AG09309 (cell line): Measurements from ENCODE around the gene MYO16.

Experiments
- DNase-seq: peaks from one replicate; pipeline ENCODE4 v3.0.0-alpha.2; 2010; ENCODE audit warnings: low read depth
- H3K4me3 ChIP-seq: 2 replicates; pipeline ENCODE4 v1.5.1; 2011; ENCODE audit warnings: mild to moderate bottlenecking, low read depth, low read length, moderate library complexity; ENCODE audit not compliant: control insufficient read depth
- TF ChIP-seq, protein P1 (sequence below): IDR thresholded peaks from 2 replicates; pipeline ENCODE4 v1.5.1; 2011; ENCODE audit warnings: mild to moderate bottlenecking, low read depth, low read length, inconsistent platforms; ENCODE audit not compliant: insufficient read depth, control insufficient read depth; ENCODE audit errors: missing control alignments

MYO16 gene

DNA sequence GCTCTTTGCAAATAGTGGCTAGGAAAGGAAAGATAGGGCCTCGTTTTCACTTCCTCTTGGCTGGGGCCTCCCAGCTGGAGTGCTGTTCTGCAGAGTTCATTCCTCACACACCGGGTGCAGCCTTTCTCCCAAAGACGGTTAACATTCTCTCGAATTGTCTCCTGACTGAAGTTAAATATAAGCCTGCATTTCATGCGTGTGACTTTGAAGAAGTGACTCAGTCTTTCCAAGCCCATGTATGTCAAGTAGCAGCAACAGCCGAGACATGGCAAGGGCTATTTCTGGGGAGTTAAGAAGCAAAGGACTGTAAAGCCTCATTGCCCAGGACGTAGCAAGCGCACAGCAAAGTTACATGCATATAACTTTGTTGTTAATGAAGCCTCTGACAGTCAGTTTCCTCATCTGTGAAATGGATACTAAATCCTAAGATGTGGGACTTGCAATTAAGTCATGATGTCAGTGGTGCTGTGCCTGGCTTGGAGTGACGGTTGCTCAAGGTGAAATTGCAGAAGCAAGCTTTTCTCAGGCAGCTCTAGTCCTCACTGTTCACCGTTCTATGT, 502.4 kb downstream of the MYO16 start:
- TF ChIP-seq, protein P1, sequence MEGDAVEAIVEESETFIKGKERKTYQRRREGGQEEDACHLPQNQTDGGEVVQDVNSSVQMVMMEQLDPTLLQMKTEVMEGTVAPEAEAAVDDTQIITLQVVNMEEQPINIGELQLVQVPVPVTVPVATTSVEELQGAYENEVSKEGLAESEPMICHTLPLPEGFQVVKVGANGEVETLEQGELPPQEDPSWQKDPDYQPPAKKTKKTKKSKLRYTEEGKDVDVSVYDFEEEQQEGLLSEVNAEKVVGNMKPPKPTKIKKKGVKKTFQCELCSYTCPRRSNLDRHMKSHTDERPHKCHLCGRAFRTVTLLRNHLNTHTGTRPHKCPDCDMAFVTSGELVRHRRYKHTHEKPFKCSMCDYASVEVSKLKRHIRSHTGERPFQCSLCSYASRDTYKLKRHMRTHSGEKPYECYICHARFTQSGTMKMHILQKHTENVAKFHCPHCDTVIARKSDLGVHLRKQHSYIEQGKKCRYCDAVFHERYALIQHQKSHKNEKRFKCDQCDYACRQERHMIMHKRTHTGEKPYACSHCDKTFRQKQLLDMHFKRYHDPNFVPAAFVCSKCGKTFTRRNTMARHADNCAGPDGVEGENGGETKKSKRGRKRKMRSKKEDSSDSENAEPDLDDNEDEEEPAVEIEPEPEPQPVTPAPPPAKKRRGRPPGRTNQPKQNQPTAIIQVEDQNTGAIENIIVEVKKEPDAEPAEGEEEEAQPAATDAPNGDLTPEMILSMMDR = no peak

GRCh38 chr13:109135018-109135417, 505.6 kb downstream of the MYO16 start:
- no peak for DNase-seq
- no peak overlapping the region for H3K4me3 ChIP-seq
- TF ChIP-seq, protein P1 = peak; percentile 21

More for the DNA sequence above, 502.4 kb downstream of the MYO16 start:
- DNase-seq = peak; percentile 10
- no peak overlapping the region for H3K4me3 ChIP-seq

DNA sequence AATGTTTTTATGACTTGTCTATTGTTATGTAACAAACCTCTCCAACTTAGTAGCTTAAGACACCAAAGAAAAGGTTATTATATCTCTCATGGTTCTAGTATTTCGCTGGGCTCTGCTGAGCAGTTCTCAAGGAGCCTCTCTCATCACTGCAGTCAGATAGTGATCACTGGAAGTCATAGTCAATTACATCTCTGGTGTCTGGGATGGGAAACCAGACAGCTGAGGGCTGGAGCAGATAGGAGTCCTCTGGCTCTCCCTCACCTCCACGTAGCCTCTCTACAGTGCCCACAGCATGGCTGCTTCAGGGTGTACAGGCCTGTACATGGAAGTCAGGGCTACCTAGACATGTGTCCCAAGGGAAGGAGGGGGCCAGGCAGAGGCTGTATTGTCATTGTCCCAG, 507.5 kb downstream of the MYO16 start:
- no peak for DNase-seq
- TF ChIP-seq, protein P1 = no peak
- no peak overlapping the region for H3K4me3 ChIP-seq

DNA sequence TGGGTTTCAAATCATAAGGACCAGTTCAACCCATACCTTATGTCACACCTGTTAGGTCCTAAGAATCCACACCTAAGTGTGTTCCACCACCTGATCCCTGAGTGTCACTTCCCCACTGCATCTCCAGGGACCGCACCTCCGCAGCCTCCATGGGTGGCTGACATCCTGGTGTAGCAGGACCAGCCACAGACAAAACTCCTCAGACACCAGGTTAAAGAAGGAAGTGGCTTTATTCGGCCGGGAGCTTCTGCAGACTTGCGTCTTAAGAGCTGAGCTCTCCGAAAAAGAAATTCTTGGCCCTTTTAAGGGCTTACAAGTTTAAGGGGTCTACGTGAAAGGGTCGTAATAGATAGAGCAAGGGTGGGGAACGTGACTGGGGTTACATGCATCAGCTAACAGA, 509.9 kb downstream of the MYO16 start:
- no peak for DNase-seq
- TF ChIP-seq, protein P1 = no peak

GRCh38 chr13:109140054-109140453, 510.6 kb downstream of the MYO16 start:
- TF ChIP-seq, protein P1 = no peak
- H3K4me3 ChIP-seq = no peak overlapping the region
- no peak for DNase-seq

More for the DNA sequence above, 509.9 kb downstream of the MYO16 start:
- no peak overlapping the region for H3K4me3 ChIP-seq

- no peak overlapping the region for H3K4me3 ChIP-seq
- no peak for DNase-seq
- TF ChIP-seq, protein P1 = no peak
Measured at GRCh38 chr13:109140479-109141349, 511.3 kb downstream of the MYO16 start.
